ENCODE results near the gene RNF14.

RNF14 gene

DNA sequence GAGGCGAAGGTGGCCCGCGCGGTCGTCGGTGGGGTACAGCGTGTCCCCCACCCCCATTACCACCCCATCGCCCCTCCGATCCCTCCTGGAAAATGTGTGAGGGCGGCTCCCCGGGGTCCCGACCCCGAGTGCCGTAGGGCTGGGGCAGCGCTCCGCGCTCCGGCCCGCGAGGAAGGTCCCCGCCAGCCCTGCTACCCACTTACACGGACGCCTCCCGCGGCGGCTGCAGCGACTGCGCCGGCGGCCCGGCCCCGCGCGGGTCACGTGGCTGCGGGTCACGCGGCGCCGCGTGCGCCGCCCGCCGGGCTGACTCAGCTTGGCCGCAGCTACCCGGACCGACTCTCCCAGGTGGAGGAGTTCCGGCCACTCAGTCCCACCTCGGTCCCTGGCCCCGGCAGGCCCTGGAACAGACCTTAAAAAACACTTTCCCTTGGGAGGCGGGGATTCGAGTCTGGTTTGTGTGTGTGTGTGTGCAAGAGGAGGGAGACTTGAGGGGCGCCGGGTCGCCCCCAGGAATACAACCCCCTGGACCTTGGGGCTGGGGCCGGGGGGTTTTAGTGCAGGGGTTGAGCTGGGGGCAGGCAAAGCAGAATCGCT lies 44.0 kb downstream of the RNF14 start, which contains the start of gene GNPDA1 (continued):
- TF ChIP-seq, protein P1, sequence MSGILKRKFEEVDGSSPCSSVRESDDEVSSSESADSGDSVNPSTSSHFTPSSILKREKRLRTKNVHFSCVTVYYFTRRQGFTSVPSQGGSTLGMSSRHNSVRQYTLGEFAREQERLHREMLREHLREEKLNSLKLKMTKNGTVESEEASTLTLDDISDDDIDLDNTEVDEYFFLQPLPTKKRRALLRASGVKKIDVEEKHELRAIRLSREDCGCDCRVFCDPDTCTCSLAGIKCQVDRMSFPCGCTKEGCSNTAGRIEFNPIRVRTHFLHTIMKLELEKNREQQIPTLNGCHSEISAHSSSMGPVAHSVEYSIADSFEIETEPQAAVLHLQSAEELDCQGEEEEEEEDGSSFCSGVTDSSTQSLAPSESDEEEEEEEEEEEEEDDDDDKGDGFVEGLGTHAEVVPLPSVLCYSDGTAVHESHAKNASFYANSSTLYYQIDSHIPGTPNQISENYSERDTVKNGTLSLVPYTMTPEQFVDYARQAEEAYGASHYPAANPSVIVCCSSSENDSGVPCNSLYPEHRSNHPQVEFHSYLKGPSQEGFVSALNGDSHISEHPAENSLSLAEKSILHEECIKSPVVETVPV (CRISPR knock-in tag; IDR thresholded peaks at IDR 0.05) = no peak

DNA sequence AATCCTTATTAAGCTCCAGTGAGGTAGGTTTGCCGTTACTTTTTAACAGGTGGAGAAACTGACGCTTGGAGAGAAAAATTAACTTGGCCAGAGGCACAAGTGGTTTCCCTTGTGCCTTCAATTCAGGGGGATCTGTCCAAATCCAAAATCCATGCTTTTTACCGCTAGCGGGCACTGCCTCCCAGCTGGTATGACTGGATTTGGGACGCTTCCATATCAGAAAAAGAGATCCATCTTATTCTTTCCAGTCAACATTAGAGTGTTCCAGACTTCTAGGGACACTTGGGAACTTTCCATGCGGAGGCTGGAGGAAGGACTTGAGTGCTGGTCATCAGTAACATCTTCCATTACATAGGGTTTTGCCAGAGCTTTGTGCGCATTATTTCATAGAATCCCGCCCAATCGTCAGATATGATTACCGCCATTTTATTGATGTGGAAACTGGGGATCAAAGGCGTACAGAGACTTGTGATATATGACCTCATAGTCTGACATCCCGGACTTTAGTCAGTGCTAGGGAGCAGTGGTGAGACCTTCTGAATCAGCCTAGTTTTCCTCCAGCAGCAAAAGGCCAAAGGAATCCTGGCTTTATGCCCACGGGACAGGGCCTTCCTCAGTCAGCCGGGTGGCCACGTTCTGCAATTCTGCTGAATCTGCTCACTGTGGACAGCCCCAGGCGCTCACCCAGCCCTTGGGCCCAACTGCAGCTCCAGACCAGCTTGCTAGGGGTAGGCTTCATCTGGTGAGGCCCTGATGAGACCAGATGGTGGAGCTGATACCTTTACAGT lies 45.0 kb downstream of the RNF14 start:
- ATAC-seq = no peak; the same call in 2 of the 3 replicates
- TF ChIP-seq ESRRG (CRISPR knock-in tag; IDR thresholded peaks at IDR 0.05) (no peak), ZC3H10 (CRISPR knock-in tag; IDR thresholded peaks at IDR 0.05) (no peak), BACH2 (CRISPR knock-in tag; IDR thresholded peaks at IDR 0.05; ENCODE audit: borderline replicate concordance) (no peak), RARB (CRISPR knock-in tag; IDR thresholded peaks at IDR 0.05) (no peak), TOX (CRISPR knock-in tag; IDR thresholded peaks at IDR 0.05; ENCODE audit: borderline replicate concordance) (no peak), ZNF8 (CRISPR knock-in tag; IDR thresholded peaks at IDR 0.05) (no peak), CSDC2 (CRISPR knock-in tag; IDR thresholded peaks at IDR 0.05) (no peak), TCF4 (CRISPR knock-in tag; IDR thresholded peaks at IDR 0.05; ENCODE audit: borderline replicate concordance) (no peak)
- TF ChIP-seq, protein P1 (CRISPR knock-in tag; IDR thresholded peaks at IDR 0.05) = no peak

DNA sequence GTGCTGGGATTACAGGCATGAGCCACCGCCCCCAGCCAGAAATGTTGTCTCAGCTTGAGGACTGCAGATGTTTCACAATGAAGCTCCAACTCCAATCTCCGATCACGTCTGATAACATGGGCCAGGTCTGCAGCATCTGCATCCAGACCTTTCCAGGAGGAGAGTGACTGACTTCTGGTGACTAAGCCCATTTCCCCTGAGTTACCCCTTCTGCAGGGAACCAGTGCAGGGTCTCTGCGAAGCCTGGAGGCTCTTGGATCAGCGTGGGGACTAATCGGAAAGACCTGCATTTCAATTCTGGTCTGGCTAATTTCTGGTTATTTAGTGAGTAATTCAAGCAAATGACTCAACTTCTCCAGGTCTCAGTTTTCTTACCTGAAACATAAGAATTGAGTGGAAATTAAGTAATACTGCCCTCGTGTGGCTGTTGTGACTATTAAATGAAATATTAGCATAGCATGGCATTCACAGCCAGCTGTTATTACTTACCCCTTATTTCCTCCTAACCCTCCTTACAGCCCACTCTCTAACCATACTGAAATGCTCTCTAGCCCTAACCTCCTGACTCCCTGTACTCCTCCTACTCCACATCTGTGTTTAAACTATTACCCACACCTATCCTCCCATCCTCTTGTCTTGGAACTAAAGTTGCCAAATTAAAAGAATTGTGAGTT lies 46.1 kb downstream of the RNF14 start:
- TF ChIP-seq SNAI2 (CRISPR knock-in tag; IDR thresholded peaks at IDR 0.05) (no peak), TOX (CRISPR knock-in tag; IDR thresholded peaks at IDR 0.05; ENCODE audit: borderline replicate concordance) (no peak), TCF4 (CRISPR knock-in tag; IDR thresholded peaks at IDR 0.05; ENCODE audit: borderline replicate concordance) (no peak), ESRRG (CRISPR knock-in tag; IDR thresholded peaks at IDR 0.05) (no peak)
- ATAC-seq = peak; percentile 72

DNA sequence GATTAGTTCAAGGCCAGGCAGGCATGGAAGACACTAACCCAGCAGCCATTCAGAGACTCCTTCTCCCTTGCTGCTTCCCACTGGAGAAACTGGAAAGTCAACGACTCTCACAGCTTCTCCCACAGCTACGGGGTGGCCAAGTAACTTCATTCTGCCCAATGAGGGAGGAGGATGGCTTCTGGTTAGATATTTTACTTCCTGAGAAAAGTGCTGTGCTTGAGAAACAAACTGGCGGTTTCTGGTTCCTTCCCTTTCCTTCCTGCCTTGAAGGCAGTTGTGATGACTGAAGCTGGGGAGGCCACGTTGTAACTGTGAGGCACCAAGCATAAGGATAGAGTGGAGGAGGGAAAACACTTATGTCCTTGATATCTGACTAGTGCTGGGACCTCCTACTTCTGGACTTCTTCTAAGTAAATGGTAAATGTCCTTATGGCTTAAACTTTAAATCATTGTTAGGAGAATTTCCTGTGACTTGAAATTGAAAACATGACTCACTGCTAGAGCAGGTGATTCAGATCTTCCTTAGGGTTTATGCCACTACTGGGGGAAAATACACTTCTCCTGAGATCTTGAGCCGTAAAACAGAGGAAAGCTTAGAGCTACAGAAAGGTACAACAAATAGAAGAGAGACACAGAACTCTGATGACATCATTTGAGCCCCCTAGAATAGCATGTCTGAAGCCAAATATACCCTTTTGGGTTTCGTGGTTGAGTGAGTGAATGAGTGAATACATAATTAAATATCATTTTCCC lies 47.1 kb downstream of the RNF14 start:
- peak; percentile 40 for ATAC-seq
- TF ChIP-seq TCF4 (CRISPR knock-in tag; IDR thresholded peaks at IDR 0.05; ENCODE audit: borderline replicate concordance) (no peak), ZFP30 (CRISPR knock-in tag; IDR thresholded peaks at IDR 0.05) (no peak), CSDC2 (CRISPR knock-in tag; IDR thresholded peaks at IDR 0.05) (no peak), ESRRG (CRISPR knock-in tag; IDR thresholded peaks at IDR 0.05) (no peak), GLIS3 (CRISPR knock-in tag; IDR thresholded peaks at IDR 0.05) (no peak), BACH2 (CRISPR knock-in tag; IDR thresholded peaks at IDR 0.05; ENCODE audit: borderline replicate concordance) (no peak), OSR1 (CRISPR knock-in tag; IDR thresholded peaks at IDR 0.05) (no peak), PPARA (CRISPR knock-in tag; IDR thresholded peaks at IDR 0.05; ENCODE audit: borderline replicate concordance) (no peak), RARB (CRISPR knock-in tag; IDR thresholded peaks at IDR 0.05) (no peak), ZNF8 (CRISPR knock-in tag; IDR thresholded peaks at IDR 0.05) (no peak), TOX (CRISPR knock-in tag; IDR thresholded peaks at IDR 0.05; ENCODE audit: borderline replicate concordance) (no peak), ZNF565 (CRISPR knock-in tag; conservative IDR thresholded peaks at IDR 0.05; ENCODE audit: low read depth) (no peak), SNAI2 (CRISPR knock-in tag; IDR thresholded peaks at IDR 0.05) (no peak), ZC3H10 (CRISPR knock-in tag; IDR thresholded peaks at IDR 0.05) (no peak), ARNTL (CRISPR knock-in tag; IDR thresholded peaks at IDR 0.05; ENCODE audit: borderline replicate concordance, low read depth) (no peak)
- TF ChIP-seq, protein P2, sequence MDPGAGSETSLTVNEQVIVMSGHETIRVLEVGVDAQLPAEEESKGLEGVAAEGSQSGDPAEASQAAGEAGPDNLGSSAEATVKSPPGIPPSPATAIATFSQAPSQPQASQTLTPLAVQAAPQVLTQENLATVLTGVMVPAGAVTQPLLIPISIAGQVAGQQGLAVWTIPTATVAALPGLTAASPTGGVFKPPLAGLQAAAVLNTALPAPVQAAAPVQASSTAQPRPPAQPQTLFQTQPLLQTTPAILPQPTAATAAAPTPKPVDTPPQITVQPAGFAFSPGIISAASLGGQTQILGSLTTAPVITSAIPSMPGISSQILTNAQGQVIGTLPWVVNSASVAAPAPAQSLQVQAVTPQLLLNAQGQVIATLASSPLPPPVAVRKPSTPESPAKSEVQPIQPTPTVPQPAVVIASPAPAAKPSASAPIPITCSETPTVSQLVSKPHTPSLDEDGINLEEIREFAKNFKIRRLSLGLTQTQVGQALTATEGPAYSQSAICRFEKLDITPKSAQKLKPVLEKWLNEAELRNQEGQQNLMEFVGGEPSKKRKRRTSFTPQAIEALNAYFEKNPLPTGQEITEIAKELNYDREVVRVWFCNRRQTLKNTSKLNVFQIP (CRISPR knock-in tag; IDR thresholded peaks at IDR 0.05; ENCODE audit: borderline replicate concordance, low read depth) = no peak
- TF ChIP-seq, protein P3, sequence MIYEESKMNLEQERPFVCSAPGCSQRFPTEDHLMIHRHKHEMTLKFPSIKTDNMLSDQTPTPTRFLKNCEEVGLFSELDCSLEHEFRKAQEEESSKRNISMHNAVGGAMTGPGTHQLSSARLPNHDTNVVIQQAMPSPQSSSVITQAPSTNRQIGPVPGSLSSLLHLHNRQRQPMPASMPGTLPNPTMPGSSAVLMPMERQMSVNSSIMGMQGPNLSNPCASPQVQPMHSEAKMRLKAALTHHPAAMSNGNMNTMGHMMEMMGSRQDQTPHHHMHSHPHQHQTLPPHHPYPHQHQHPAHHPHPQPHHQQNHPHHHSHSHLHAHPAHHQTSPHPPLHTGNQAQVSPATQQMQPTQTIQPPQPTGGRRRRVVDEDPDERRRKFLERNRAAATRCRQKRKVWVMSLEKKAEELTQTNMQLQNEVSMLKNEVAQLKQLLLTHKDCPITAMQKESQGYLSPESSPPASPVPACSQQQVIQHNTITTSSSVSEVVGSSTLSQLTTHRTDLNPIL (CRISPR knock-in tag; IDR thresholded peaks at IDR 0.05; ENCODE audit: low read depth) = no peak
- TF ChIP-seq, protein P1 (CRISPR knock-in tag; IDR thresholded peaks at IDR 0.05) = no peak
- TF ChIP-seq, protein P4, sequence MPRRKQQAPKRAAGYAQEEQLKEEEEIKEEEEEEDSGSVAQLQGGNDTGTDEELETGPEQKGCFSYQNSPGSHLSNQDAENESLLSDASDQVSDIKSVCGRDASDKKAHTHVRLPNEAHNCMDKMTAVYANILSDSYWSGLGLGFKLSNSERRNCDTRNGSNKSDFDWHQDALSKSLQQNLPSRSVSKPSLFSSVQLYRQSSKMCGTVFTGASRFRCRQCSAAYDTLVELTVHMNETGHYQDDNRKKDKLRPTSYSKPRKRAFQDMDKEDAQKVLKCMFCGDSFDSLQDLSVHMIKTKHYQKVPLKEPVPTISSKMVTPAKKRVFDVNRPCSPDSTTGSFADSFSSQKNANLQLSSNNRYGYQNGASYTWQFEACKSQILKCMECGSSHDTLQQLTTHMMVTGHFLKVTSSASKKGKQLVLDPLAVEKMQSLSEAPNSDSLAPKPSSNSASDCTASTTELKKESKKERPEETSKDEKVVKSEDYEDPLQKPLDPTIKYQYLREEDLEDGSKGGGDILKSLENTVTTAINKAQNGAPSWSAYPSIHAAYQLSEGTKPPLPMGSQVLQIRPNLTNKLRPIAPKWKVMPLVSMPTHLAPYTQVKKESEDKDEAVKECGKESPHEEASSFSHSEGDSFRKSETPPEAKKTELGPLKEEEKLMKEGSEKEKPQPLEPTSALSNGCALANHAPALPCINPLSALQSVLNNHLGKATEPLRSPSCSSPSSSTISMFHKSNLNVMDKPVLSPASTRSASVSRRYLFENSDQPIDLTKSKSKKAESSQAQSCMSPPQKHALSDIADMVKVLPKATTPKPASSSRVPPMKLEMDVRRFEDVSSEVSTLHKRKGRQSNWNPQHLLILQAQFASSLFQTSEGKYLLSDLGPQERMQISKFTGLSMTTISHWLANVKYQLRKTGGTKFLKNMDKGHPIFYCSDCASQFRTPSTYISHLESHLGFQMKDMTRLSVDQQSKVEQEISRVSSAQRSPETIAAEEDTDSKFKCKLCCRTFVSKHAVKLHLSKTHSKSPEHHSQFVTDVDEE (CRISPR knock-in tag; IDR thresholded peaks at IDR 0.05) = no peak
